Osteoblast (primary cell): Measurements from ENCODE around the gene PLXNA2. TPM values are rescaled to one million over a fixed set of nuclear protein-coding genes. Genes with fewer than 3 reads are reported as not detected.

Experiments used
- DNase-seq: peaks from one replicate; pipeline ENCODE4 v3.0.0; 2011; ENCODE audit warnings: low spot score, mixed read lengths; ENCODE audit not compliant: insufficient read length; ENCODE audit errors: missing footprints
- H2AFZ ChIP-seq: 2 replicates; pipeline ENCODE4 v1.6.0; 2011; ENCODE audit warnings: mild to moderate bottlenecking, low read length
- H3K27ac ChIP-seq: 2 replicates; pipeline ENCODE4 v1.5.1; 2011; ENCODE audit warnings: mild to moderate bottlenecking, low read depth, low read length, moderate library complexity
- H3K27me3 ChIP-seq: 2 replicates; pipeline ENCODE4 v1.6.0; 2012; ENCODE audit warnings: mild to moderate bottlenecking, control low read depth, inconsistent platforms, low read length, moderate library complexity; ENCODE audit not compliant: insufficient read depth
- H3K36me3 ChIP-seq: 2 replicates; pipeline ENCODE4 v1.5.1; 2011; ENCODE audit warnings: mild to moderate bottlenecking, low read length, control low read depth, moderate library complexity; ENCODE audit not compliant: insufficient read depth
- H3K4me1 ChIP-seq: 2 replicates; pipeline ENCODE4 v1.5.1; 2011; ENCODE audit warnings: mild to moderate bottlenecking, low read length, control low read depth, moderate library complexity; ENCODE audit not compliant: insufficient read depth
- H3K4me2 ChIP-seq: 2 replicates; pipeline ENCODE4 v1.6.0; 2011; ENCODE audit warnings: mild to moderate bottlenecking, low read length; ENCODE audit not compliant: insufficient read depth
- H3K4me3 ChIP-seq: fragments of 200-600 bp; sonication (generic); 3 replicates; pipeline ENCODE4 v1.5.1; 2012; ENCODE audit warnings: mild to moderate bottlenecking, low read length, inconsistent platforms; ENCODE audit not compliant: insufficient read depth
- H3K79me2 ChIP-seq: 2 replicates; pipeline ENCODE4 v1.6.0; 2012; ENCODE audit warnings: mild to moderate bottlenecking, low read length, control low read depth, inconsistent platforms; ENCODE audit not compliant: insufficient read depth
- H3K9me3 ChIP-seq: 2 replicates; pipeline ENCODE4 v1.5.1; 2011; ENCODE audit warnings: low read depth, low read length, control low read depth
- H4K20me1 ChIP-seq: 2 replicates; pipeline ENCODE4 v1.6.0; 2012; ENCODE audit warnings: mild to moderate bottlenecking, low read length, control low read depth; ENCODE audit not compliant: insufficient read depth
- total RNA-seq: library from RNA; depleted of rRNA; stranded (reverse); fragments of >200 nt; gene quantifications from 2 replicates; pipeline ENCODE4 v1.2.3, GENCODE V29; 2012
- TF ChIP-seq, protein P1 (sequence below): IDR thresholded peaks from 2 replicates; pipeline ENCODE4 v1.5.1; 2011; ENCODE audit warnings: mild to moderate bottlenecking, low read depth, low read length, moderate library complexity; ENCODE audit errors: extremely low read depth

Gene PLXNA2
- total RNA-seq, 1 donor: 3.3 TPM

DNA sequence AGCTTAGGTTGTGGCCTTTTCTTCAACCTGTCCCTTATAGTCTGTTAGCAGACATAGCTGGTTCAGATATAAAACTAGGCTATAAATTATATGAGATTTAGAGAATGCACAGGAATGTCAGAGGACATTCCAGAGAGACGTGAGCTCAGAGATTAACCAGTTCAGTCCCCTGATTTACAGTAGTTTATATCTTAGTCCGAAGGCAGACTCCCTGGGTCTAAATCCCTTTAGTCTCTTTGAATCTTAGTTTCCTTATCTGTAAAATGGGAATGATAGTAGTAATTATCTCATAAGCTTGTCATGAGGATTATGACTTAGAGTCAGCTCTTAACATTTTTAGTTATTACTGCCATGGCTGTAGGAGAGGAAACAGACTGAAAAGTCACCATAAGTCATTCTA lies 45.5 kb upstream of the PLXNA2 start:
- TF ChIP-seq, protein P1, sequence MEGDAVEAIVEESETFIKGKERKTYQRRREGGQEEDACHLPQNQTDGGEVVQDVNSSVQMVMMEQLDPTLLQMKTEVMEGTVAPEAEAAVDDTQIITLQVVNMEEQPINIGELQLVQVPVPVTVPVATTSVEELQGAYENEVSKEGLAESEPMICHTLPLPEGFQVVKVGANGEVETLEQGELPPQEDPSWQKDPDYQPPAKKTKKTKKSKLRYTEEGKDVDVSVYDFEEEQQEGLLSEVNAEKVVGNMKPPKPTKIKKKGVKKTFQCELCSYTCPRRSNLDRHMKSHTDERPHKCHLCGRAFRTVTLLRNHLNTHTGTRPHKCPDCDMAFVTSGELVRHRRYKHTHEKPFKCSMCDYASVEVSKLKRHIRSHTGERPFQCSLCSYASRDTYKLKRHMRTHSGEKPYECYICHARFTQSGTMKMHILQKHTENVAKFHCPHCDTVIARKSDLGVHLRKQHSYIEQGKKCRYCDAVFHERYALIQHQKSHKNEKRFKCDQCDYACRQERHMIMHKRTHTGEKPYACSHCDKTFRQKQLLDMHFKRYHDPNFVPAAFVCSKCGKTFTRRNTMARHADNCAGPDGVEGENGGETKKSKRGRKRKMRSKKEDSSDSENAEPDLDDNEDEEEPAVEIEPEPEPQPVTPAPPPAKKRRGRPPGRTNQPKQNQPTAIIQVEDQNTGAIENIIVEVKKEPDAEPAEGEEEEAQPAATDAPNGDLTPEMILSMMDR: no peak
- no peak overlapping the region for H3K4me2 ChIP-seq
- H4K20me1 ChIP-seq: no peaks in the 10 kb centered on the region
- no peak overlapping the region for H2AFZ ChIP-seq
- H3K4me1 ChIP-seq: no peaks in the 10 kb centered on the region
- H3K9me3 ChIP-seq: no peaks in the 10 kb centered on the region
- H3K36me3 ChIP-seq: no peaks in the 10 kb centered on the region
- no peaks in the 10 kb centered on the region for H3K79me2 ChIP-seq
- no peak for DNase-seq
- no peak overlapping the region for H3K4me3 ChIP-seq
- H3K27ac ChIP-seq: no peak overlapping the region
- no peaks in the 10 kb centered on the region for H3K27me3 ChIP-seq

GRCh38 chr1:208288495-208288894 lies 44.3 kb upstream of the PLXNA2 start:
- Histone ChIP-seq H3K27me3 (no peaks in the 10 kb centered on the region), H4K20me1 (no peaks in the 10 kb centered on the region), H3K36me3 (no peaks in the 10 kb centered on the region), H3K4me1 (no peaks in the 10 kb centered on the region), H3K27ac (no peak overlapping the region), H3K79me2 (no peaks in the 10 kb centered on the region), H3K9me3 (no peaks in the 10 kb centered on the region), H3K4me2 (no peak overlapping the region), H2AFZ (no peak overlapping the region), H3K4me3 (no peak overlapping the region)
- TF ChIP-seq, protein P1: no peak
- no peak for DNase-seq

- no peaks in the 10 kb centered on the region for H3K9me3 ChIP-seq
- no peak overlapping the region for H3K4me2 ChIP-seq
- no peaks in the 10 kb centered on the region for H3K4me1 ChIP-seq
- peak; percentile 41 for DNase-seq
- no peak overlapping the region for H2AFZ ChIP-seq
- H3K27ac ChIP-seq: no peak overlapping the region
- no peaks in the 10 kb centered on the region for H3K79me2 ChIP-seq
- H3K27me3 ChIP-seq: no peaks in the 10 kb centered on the region
- no peaks in the 10 kb centered on the region for H4K20me1 ChIP-seq
- H3K36me3 ChIP-seq: no peaks in the 10 kb centered on the region
- TF ChIP-seq, protein P1: no peak
- H3K4me3 ChIP-seq: no peak overlapping the region
These were observed 36.7 kb upstream of the PLXNA2 start for GRCh38 chr1:208280681-208281450.

DNA sequence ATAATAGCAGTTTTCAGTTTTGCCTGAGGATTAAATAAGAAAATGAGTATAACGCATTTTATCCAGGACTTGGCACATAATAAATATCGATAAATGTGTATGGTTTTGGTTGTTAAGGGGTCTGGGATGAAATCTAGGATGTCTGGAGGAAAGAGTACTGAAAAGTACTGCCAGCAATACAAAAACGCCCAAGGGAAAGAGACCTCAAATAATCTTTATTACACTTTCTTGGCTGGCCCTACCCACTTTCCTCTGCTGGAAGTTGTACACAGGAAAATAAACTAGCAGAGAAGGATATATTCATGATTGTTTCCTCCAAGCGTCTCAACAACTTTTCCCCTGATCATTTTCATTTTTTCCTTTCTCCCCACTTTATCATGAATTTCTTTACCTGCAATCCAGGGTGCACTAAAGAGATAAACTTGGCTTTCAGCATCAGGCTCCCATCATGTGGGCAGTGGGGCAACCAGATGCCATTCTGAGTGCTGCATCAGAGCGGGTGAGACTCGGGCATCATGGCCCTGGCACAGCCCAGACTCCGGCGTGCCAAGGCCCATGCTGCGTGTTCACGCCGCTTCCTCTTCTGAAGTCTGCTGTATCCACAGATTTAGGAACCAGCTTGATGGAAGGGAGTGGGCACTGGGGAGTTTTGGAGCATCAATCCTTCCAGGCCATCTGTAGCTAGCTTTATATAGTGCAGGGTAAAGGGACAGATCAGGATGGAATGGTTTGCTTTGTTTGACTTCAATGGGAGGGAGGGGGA lies 35.8 kb upstream of the PLXNA2 start:
- Histone ChIP-seq H4K20me1 (no peaks in the 10 kb centered on the region), H3K9me3 (no peaks in the 10 kb centered on the region), H3K79me2 (no peaks in the 10 kb centered on the region), H3K4me2 (no peak overlapping the region), H3K36me3 (no peaks in the 10 kb centered on the region), H3K4me3 (no peak overlapping the region), H2AFZ (no peak overlapping the region), H3K27me3 (no peaks in the 10 kb centered on the region), H3K27ac (no peak overlapping the region), H3K4me1 (no peaks in the 10 kb centered on the region)
- TF ChIP-seq, protein P1: no peak
- DNase-seq: peak; percentile 60
